Measurements from ENCODE around the gene CYP4F3. TPM values are rescaled to one million over a fixed set of nuclear protein-coding genes. Genes with fewer than 3 reads are reported as not detected.
A peak's percentile ranks its signal among the peaks of the same experiment; 100 is the strongest.

Gene CYP4F3
- total RNA-seq, 1 donor from 2014 or later, result 2.9 TPM

GRCh38 chr19:15635016-15635805, 5.5 kb upstream of the CYP4F3 start:
- H3K4me3 ChIP-seq (ENCODE audit: low read depth, low read length), result no peak overlapping the region
- no peaks in the 10 kb centered on the region for H3K36me3 ChIP-seq (ENCODE audit: control insufficient read depth, insufficient read depth, low read length)
- FAIRE-seq (peak; percentile 55), DNase-seq (ENCODE audit: low read depth) (peak; percentile 82)
- TF ChIP-seq CTCF (IDR thresholded peaks at IDR 0.05; ENCODE audit: insufficient read depth, low read length, severe bottlenecking), result no peak
- H3K27me3 ChIP-seq (ENCODE audit: control insufficient read depth, insufficient read depth, low read length), result no peaks in the 10 kb centered on the region

- no peak for TF ChIP-seq CTCF (IDR thresholded peaks at IDR 0.05; ENCODE audit: insufficient read depth, low read length, severe bottlenecking)
- Histone ChIP-seq H3K4me3 (ENCODE audit: low read depth, low read length) (no peak overlapping the region), H3K36me3 (ENCODE audit: control insufficient read depth, insufficient read depth, low read length) (no peaks in the 10 kb centered on the region), H3K27me3 (ENCODE audit: control insufficient read depth, insufficient read depth, low read length) (no peaks in the 10 kb centered on the region)
- FAIRE-seq, result no peak
- no peak for DNase-seq (ENCODE audit: low read depth)
These were observed 4.7 kb upstream of the CYP4F3 start for GRCh38 chr19:15636026-15636425.

- TF ChIP-seq CTCF (IDR thresholded peaks at IDR 0.05; ENCODE audit: insufficient read depth, low read length, severe bottlenecking), result no peak
- H3K4me3 ChIP-seq (ENCODE audit: low read depth, low read length), result no peak overlapping the region
- FAIRE-seq (no peak), DNase-seq (ENCODE audit: low read depth) (no peak)
- no peaks in the 10 kb centered on the region for H3K36me3 ChIP-seq (ENCODE audit: control insufficient read depth, insufficient read depth, low read length)
- H3K27me3 ChIP-seq (ENCODE audit: control insufficient read depth, insufficient read depth, low read length), result no peaks in the 10 kb centered on the region
These were observed 1.1 kb upstream of the CYP4F3 start for GRCh38 chr19:15639596-15639995.

- Histone ChIP-seq H3K36me3 (ENCODE audit: control insufficient read depth, insufficient read depth, low read length) (no peaks in the 10 kb centered on the region), H3K27me3 (ENCODE audit: control insufficient read depth, insufficient read depth, low read length) (no peaks in the 10 kb centered on the region), H3K4me3 (ENCODE audit: low read depth, low read length) (no peak overlapping the region)
- no peak for TF ChIP-seq CTCF (IDR thresholded peaks at IDR 0.05; ENCODE audit: insufficient read depth, low read length, severe bottlenecking)
- peak; percentile 21 for DNase-seq (ENCODE audit: low read depth)
- FAIRE-seq, result no peak
These were observed 354 bp downstream of the CYP4F3 start for GRCh38 chr19:15640904-15641597.

GRCh38 chr19:15641901-15642491, 1.3 kb downstream of the CYP4F3 start:
- DNase-seq (ENCODE audit: low read depth) (no peak), FAIRE-seq (no peak)
- Histone ChIP-seq H3K36me3 (ENCODE audit: control insufficient read depth, insufficient read depth, low read length) (no peaks in the 10 kb centered on the region), H3K27me3 (ENCODE audit: control insufficient read depth, insufficient read depth, low read length) (no peaks in the 10 kb centered on the region), H3K4me3 (ENCODE audit: low read depth, low read length) (no peak overlapping the region)
- no peak for TF ChIP-seq CTCF (IDR thresholded peaks at IDR 0.05; ENCODE audit: insufficient read depth, low read length, severe bottlenecking)
